ENCODE measurements around the gene PRKCH.
A peak's percentile ranks its signal among the peaks of the same experiment; 100 is the strongest.

PRKCH gene

GRCh38 chr14:61498303-61498702 lies 176.9 kb downstream of the PRKCH start:
- H3K4me3 ChIP-seq (ENCODE audit: low read depth, low read length), result no peak overlapping the region
- no peak for DNase-seq (ENCODE audit: low read depth)
- TF ChIP-seq MAX (IDR thresholded peaks at IDR 0.05; ENCODE audit: low read depth, low read length), result no peak
- TF ChIP-seq POLR2A (IDR thresholded peaks at IDR 0.05; ENCODE audit: extremely low read depth, insufficient read length), result no peak
- no peak for TF ChIP-seq CTCF (IDR thresholded peaks at IDR 0.05; ENCODE audit: low read depth, low read length)
- TF ChIP-seq MYC (IDR thresholded peaks at IDR 0.05; ENCODE audit: low read depth, low read length), result no peak

GRCh38 chr14:61498811-61499210 lies 177.4 kb downstream of the PRKCH start:
- TF ChIP-seq CTCF (IDR thresholded peaks at IDR 0.05; ENCODE audit: low read depth, low read length), result no peak
- no peak for TF ChIP-seq POLR2A (IDR thresholded peaks at IDR 0.05; ENCODE audit: extremely low read depth, insufficient read length)
- no peak for TF ChIP-seq MYC (IDR thresholded peaks at IDR 0.05; ENCODE audit: low read depth, low read length)
- no peak for TF ChIP-seq MAX (IDR thresholded peaks at IDR 0.05; ENCODE audit: low read depth, low read length)
- H3K4me3 ChIP-seq (ENCODE audit: low read depth, low read length), result no peak overlapping the region
- DNase-seq (ENCODE audit: low read depth), result peak; percentile 41

GRCh38 chr14:61499991-61500390 lies 178.6 kb downstream of the PRKCH start:
- TF ChIP-seq MYC (IDR thresholded peaks at IDR 0.05; ENCODE audit: low read depth, low read length) (no peak), POLR2A (IDR thresholded peaks at IDR 0.05; ENCODE audit: extremely low read depth, insufficient read length) (no peak), MAX (IDR thresholded peaks at IDR 0.05; ENCODE audit: low read depth, low read length) (no peak), CTCF (IDR thresholded peaks at IDR 0.05; ENCODE audit: low read depth, low read length) (no peak)
- H3K4me3 ChIP-seq (ENCODE audit: low read depth, low read length), result no peak overlapping the region
- no peak for DNase-seq (ENCODE audit: low read depth)

GRCh38 chr14:61501714-61502458 lies 180.5 kb downstream of the PRKCH start:
- H3K4me3 ChIP-seq (ENCODE audit: low read depth, low read length), result no peak overlapping the region
- DNase-seq (ENCODE audit: low read depth), result no peak
- TF ChIP-seq POLR2A (IDR thresholded peaks at IDR 0.05; ENCODE audit: extremely low read depth, insufficient read length) (no peak), CTCF (IDR thresholded peaks at IDR 0.05; ENCODE audit: low read depth, low read length) (no peak), MYC (IDR thresholded peaks at IDR 0.05; ENCODE audit: low read depth, low read length) (no peak), MAX (IDR thresholded peaks at IDR 0.05; ENCODE audit: low read depth, low read length) (no peak)

GRCh38 chr14:61502459-61503093 lies 181.2 kb downstream of the PRKCH start:
- no peak for DNase-seq (ENCODE audit: low read depth)
- no peak overlapping the region for H3K4me3 ChIP-seq (ENCODE audit: low read depth, low read length)
- TF ChIP-seq POLR2A (IDR thresholded peaks at IDR 0.05; ENCODE audit: extremely low read depth, insufficient read length), result no peak
- no peak for TF ChIP-seq MAX (IDR thresholded peaks at IDR 0.05; ENCODE audit: low read depth, low read length)
- TF ChIP-seq MYC (IDR thresholded peaks at IDR 0.05; ENCODE audit: low read depth, low read length), result no peak
- no peak for TF ChIP-seq CTCF (IDR thresholded peaks at IDR 0.05; ENCODE audit: low read depth, low read length)

Measured in NB4 (cell line).